ENCODE measurements around the gene TCEA3. TPM values are rescaled to one million over a fixed set of nuclear protein-coding genes. Genes with fewer than 3 reads are reported as not detected.
A peak's percentile ranks its signal among the peaks of the same experiment; 100 is the strongest.

Gene TCEA3
- total RNA-seq, 1 donor from 2014 or later = 4.0 TPM

DNA sequence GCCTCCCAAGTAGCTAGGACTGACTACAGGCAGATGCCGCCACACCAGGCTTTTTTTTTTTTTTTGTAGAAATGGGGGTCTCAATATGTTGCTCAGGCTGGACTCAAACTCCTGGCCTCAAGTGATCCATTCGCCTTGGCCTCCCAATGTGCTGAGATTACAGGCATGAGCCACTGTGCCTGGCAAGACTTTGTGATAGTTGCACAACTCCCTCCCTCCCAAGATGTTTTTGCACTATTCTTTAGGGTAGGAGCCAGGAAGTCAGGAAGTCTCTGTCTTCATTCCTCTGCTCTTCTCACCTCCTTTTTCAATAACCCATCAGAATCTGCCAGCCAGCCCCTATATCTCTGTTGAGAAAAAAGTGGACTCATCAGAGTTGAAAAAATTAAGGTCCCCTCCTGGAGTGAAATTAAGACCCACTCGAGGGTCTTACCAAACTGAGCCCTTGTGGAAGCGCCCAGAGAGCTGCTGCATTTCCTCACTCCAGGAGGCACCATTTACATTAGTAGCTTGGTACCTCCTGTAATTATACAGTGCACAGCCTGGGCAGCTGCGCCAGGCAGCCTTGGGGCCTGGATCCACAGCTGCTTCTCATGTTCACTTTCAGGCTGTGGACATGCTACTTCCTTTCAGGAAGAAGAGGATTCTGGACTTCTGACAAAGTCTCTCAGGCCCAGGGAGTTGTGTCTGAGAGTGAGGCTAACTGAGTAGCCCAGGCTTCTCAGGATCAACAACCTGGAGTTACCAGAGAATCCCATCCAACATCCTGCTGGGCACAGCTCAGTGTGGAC, 24.0 kb downstream of the TCEA3 start:
- Mint-ChIP-seq H3K27ac (ENCODE audit: unreplicated experiment) (peak overlapping the region; percentile 89), H3K4me3 (ENCODE audit: unreplicated experiment) (no peak overlapping the region), H3K4me1 (ENCODE audit: unreplicated experiment) (peaks cover 2% of the 10 kb centered on the region), H3K36me3 (ENCODE audit: unreplicated experiment) (peaks cover 2% of the 10 kb centered on the region), H3K27me3 (ENCODE audit: unreplicated experiment) (no peaks in the 10 kb centered on the region), H3K9me3 (ENCODE audit: unreplicated experiment) (no peaks in the 10 kb centered on the region)
- TF ChIP-seq CTCF (IDR thresholded peaks at IDR 0.05) = no peak
- DNase-seq (ENCODE audit: extremely low spot score, unreplicated experiment) = no peak

DNA sequence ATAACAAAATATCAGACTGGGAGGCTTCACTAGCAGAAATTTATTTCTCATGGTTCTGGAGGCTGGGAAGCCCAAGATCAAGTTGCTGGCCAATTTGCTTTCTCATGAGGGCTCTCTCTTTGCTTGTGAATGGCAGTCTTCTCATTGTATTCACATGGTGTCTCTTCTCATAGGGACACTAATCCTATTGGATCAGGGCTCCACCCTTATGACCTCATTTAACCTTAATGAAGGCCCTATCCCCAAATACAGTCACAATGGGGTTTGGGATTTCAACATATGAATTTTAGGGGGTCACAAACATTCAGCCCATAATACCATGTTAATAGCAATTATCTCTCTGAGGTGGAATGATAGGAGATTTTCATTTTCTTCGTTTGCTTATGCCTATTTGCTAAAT, 25.3 kb downstream of the TCEA3 start:
- TF ChIP-seq CTCF (IDR thresholded peaks at IDR 0.05) = no peak
- Mint-ChIP-seq H3K4me3 (ENCODE audit: unreplicated experiment) (no peak overlapping the region), H3K9me3 (ENCODE audit: unreplicated experiment) (no peaks in the 10 kb centered on the region), H3K27ac (ENCODE audit: unreplicated experiment) (no peak overlapping the region), H3K36me3 (ENCODE audit: unreplicated experiment) (peaks cover 2% of the 10 kb centered on the region), H3K4me1 (ENCODE audit: unreplicated experiment) (peaks cover 12% of the 10 kb centered on the region), H3K27me3 (ENCODE audit: unreplicated experiment) (no peaks in the 10 kb centered on the region)
- DNase-seq (ENCODE audit: extremely low spot score, unreplicated experiment) = no peak

GRCh38 chr1:23397908-23398307, 26.6 kb downstream of the TCEA3 start:
- TF ChIP-seq CTCF (IDR thresholded peaks at IDR 0.05) = no peak
- DNase-seq (ENCODE audit: extremely low spot score, unreplicated experiment) = no peak
- H3K27me3 Mint-ChIP-seq (ENCODE audit: unreplicated experiment) = no peaks in the 10 kb centered on the region
- no peak overlapping the region for H3K4me3 Mint-ChIP-seq (ENCODE audit: unreplicated experiment)
- H3K36me3 Mint-ChIP-seq (ENCODE audit: unreplicated experiment) = peaks cover 2% of the 10 kb centered on the region
- no peaks in the 10 kb centered on the region for H3K9me3 Mint-ChIP-seq (ENCODE audit: unreplicated experiment)
- H3K4me1 Mint-ChIP-seq (ENCODE audit: unreplicated experiment) = peaks cover 19% of the 10 kb centered on the region
- no peak overlapping the region for H3K27ac Mint-ChIP-seq (ENCODE audit: unreplicated experiment)

- H3K36me3 Mint-ChIP-seq (ENCODE audit: unreplicated experiment) = peaks cover 2% of the 10 kb centered on the region
- no peak overlapping the region for H3K27ac Mint-ChIP-seq (ENCODE audit: unreplicated experiment)
- peaks cover 19% of the 10 kb centered on the region for H3K4me1 Mint-ChIP-seq (ENCODE audit: unreplicated experiment)
- TF ChIP-seq CTCF (IDR thresholded peaks at IDR 0.05) = no peak
- H3K4me3 Mint-ChIP-seq (ENCODE audit: unreplicated experiment) = no peak overlapping the region
- DNase-seq (ENCODE audit: extremely low spot score, unreplicated experiment) = no peak
- H3K9me3 Mint-ChIP-seq (ENCODE audit: unreplicated experiment) = no peaks in the 10 kb centered on the region
- no peaks in the 10 kb centered on the region for H3K27me3 Mint-ChIP-seq (ENCODE audit: unreplicated experiment)
These were observed 28.2 kb downstream of the TCEA3 start for GRCh38 chr1:23396380-23396779.

GRCh38 chr1:23395849-23396248, 28.7 kb downstream of the TCEA3 start:
- no peak for DNase-seq (ENCODE audit: extremely low spot score, unreplicated experiment)
- no peak overlapping the region for H3K4me3 Mint-ChIP-seq (ENCODE audit: unreplicated experiment)
- no peak overlapping the region for H3K27ac Mint-ChIP-seq (ENCODE audit: unreplicated experiment)
- H3K9me3 Mint-ChIP-seq (ENCODE audit: unreplicated experiment) = no peaks in the 10 kb centered on the region
- H3K36me3 Mint-ChIP-seq (ENCODE audit: unreplicated experiment) = peaks cover 2% of the 10 kb centered on the region
- TF ChIP-seq CTCF (IDR thresholded peaks at IDR 0.05) = no peak
- peaks cover 19% of the 10 kb centered on the region for H3K4me1 Mint-ChIP-seq (ENCODE audit: unreplicated experiment)
- no peaks in the 10 kb centered on the region for H3K27me3 Mint-ChIP-seq (ENCODE audit: unreplicated experiment)
